Neural cell (in vitro differentiated cells): ENCODE results near the gene MSMP. TPM values are rescaled to one million over a fixed set of nuclear protein-coding genes. Genes with fewer than 3 reads are reported as not detected.

Experiments
- H2AFZ ChIP-seq: fragments of 200-600, 300-800 bp; sonication (generic), shearing (Covaris generic); 2 replicates; pipeline ENCODE4 v1.6.0; 2014; ENCODE audit warnings: low read depth, mild to moderate bottlenecking, antibody characterized with exemption, low read length, moderate library complexity
- H3F3A ChIP-seq: fragments of 200-600 bp; shearing (Covaris generic); 2 replicates; pipeline ENCODE4 v1.6.1; 2016; ENCODE audit warnings: mild to moderate bottlenecking, moderate library complexity, mixed read lengths, antibody characterized with exemption, low read length; ENCODE audit not compliant: insufficient read depth, poor library complexity, severe bottlenecking
- H3K27ac ChIP-seq: fragments of 200-600, 300-800 bp; sonication (generic), shearing (Covaris generic); 2 replicates; pipeline ENCODE4 v1.5.1; 2014; ENCODE audit warnings: mild to moderate bottlenecking, low read length, moderate library complexity
- H3K27me3 ChIP-seq: fragments of 300-800, 200-600 bp; sonication (generic), shearing (Covaris generic); 2 replicates; pipeline ENCODE4 v1.6.0; 2014; ENCODE audit warnings: mild to moderate bottlenecking, low read depth, low read length, moderate library complexity; ENCODE audit not compliant: insufficient read depth
- H3K36me3 ChIP-seq: fragments of 300-800, 200-600 bp; sonication (generic), shearing (Covaris generic); 2 replicates; pipeline ENCODE4 v1.5.1; 2014; ENCODE audit warnings: mild to moderate bottlenecking, antibody characterized with exemption, low read length, moderate library complexity; ENCODE audit not compliant: insufficient read depth
- H3K4me2 ChIP-seq: fragments of 300-800, 200-600 bp; sonication (generic), shearing (Covaris generic); 2 replicates; pipeline ENCODE4 v1.6.0; 2014; ENCODE audit warnings: mild to moderate bottlenecking, low read length
- H3K4me3 ChIP-seq: fragments of 300-800, 200-600 bp; sonication (generic), shearing (Covaris generic); 2 replicates; pipeline ENCODE4 v1.5.1; 2014; ENCODE audit warnings: mild to moderate bottlenecking, low read length, moderate library complexity
- H3K79me2 ChIP-seq: fragments of 200-600 bp; shearing (Covaris generic); replicated peaks from 2 replicates; pipeline ENCODE4 v1.6.0; 2014; ENCODE audit warnings: mild to moderate bottlenecking, low read length, moderate library complexity; ENCODE audit not compliant: insufficient read depth
- H3K9ac ChIP-seq: fragments of 300-800, 200-600 bp; sonication (generic), shearing (Covaris generic); 2 replicates; pipeline ENCODE4 v1.6.1; 2016; ENCODE audit warnings: mild to moderate bottlenecking, low read length, mixed read lengths
- H3K9me2 ChIP-seq: fragments of 200-600 bp; shearing (Covaris generic); 2 replicates; pipeline ENCODE4 v1.6.1; 2016; ENCODE audit warnings: mild to moderate bottlenecking, low read length, mixed read lengths; ENCODE audit not compliant: insufficient read depth
- H3K9me3 ChIP-seq: fragments of 200-600, 300-800 bp; sonication (generic), shearing (Covaris generic); 2 replicates; pipeline ENCODE4 v1.6.1; 2016; ENCODE audit warnings: mild to moderate bottlenecking, mixed run types, low read length, moderate library complexity, mixed read lengths
- H4K20me1 ChIP-seq: fragments of 200-600 bp; shearing (Covaris generic); 2 replicates; pipeline ENCODE4 v1.6.1; 2016; ENCODE audit warnings: mild to moderate bottlenecking, mixed run types; ENCODE audit not compliant: insufficient read depth
- CTCF ChIP-seq: fragments of 450-650 bp; IDR thresholded peaks from 2 replicates; pipeline ENCODE4 v1.5.1; 2014; ENCODE audit warnings: antibody characterized with exemption, mild to moderate bottlenecking, moderate library complexity; ENCODE audit not compliant: poor library complexity, severe bottlenecking
- EP300 ChIP-seq: fragments of 450-650 bp; conservative IDR thresholded peaks from 2 replicates; pipeline ENCODE4 v1.6.1; 2014; ENCODE audit warnings: antibody characterized with exemption, mild to moderate bottlenecking, moderate library complexity; ENCODE audit not compliant: poor library complexity, severe bottlenecking
- EZH2 ChIP-seq: fragments of 200-600, 300-800 bp; shearing (Covaris generic), sonication (generic); IDR thresholded peaks from 2 replicates; pipeline ENCODE4 v1.6.1; 2014; ENCODE audit warnings: antibody characterized with exemption, low read length, borderline replicate concordance, mild to moderate bottlenecking; ENCODE audit not compliant: insufficient read depth, poor library complexity, severe bottlenecking
- MXI1 ChIP-seq: fragments of 450-650 bp; conservative IDR thresholded peaks from 2 replicates; pipeline ENCODE4 v1.6.1; 2014; ENCODE audit warnings: antibody characterized with exemption, mild to moderate bottlenecking; ENCODE audit not compliant: poor library complexity, severe bottlenecking
- POLR2AphosphoS5 ChIP-seq: IDR thresholded peaks from 2 replicates; pipeline ENCODE4 v1.6.1; 2012
- RAD21 ChIP-seq: fragments of 450-650 bp; conservative IDR thresholded peaks from 2 replicates; pipeline ENCODE4 v1.6.1; 2014; ENCODE audit warnings: antibody characterized with exemption, mild to moderate bottlenecking, moderate library complexity
- REST ChIP-seq: IDR thresholded peaks from 2 replicates; pipeline ENCODE4 v1.6.1; 2012; ENCODE audit warnings: borderline replicate concordance
- SMC3 ChIP-seq: fragments of 450-650 bp; conservative IDR thresholded peaks from 2 replicates; pipeline ENCODE4 v1.6.1; 2014; ENCODE audit warnings: antibody characterized with exemption, mild to moderate bottlenecking, moderate library complexity; ENCODE audit not compliant: poor library complexity
- TAF1 ChIP-seq: IDR thresholded peaks from 2 replicates; pipeline ENCODE4 v1.6.1; 2012; ENCODE audit warnings: low read depth
- polyA plus RNA-seq: library from polyadenylated mRNA; depleted of rRNA; stranded (reverse); fragments of >200 nt; gene quantifications from 2 replicates; pipeline ENCODE4 v1.2.3, GENCODE V29; 2014

MSMP gene
- polyA plus RNA-seq, 1 donor from 2014 or later, result not detected

- Histone ChIP-seq H3K9me3 (no peaks in the 10 kb centered on the region), H3K4me2 (no peak overlapping the region), H3K79me2 (peaks cover 5% of the 10 kb centered on the region), H3F3A (no peaks in the 10 kb centered on the region), H3K9ac (no peak overlapping the region), H3K36me3 (no peaks in the 10 kb centered on the region), H2AFZ (no peak overlapping the region), H3K27me3 (no peaks in the 10 kb centered on the region), H3K4me3 (no peak overlapping the region), H4K20me1 (no peaks in the 10 kb centered on the region), H3K27ac (no peak overlapping the region), H3K9me2 (no peaks in the 10 kb centered on the region)
- TF ChIP-seq RAD21, result no peak
- no peak for TF ChIP-seq REST
- TF ChIP-seq CTCF, result no peak
- TF ChIP-seq SMC3, result no peak
- TF ChIP-seq EZH2, result no peak
- TF ChIP-seq POLR2AphosphoS5, result no peak
- TF ChIP-seq TAF1, result no peak
- TF ChIP-seq MXI1, result no peak
- TF ChIP-seq EP300, result no peak
These were observed 30.2 kb downstream of the MSMP start for GRCh38 chr9:35723908-35724307.

- TF ChIP-seq TAF1, result no peak
- no peak for TF ChIP-seq POLR2AphosphoS5
- no peak for TF ChIP-seq RAD21
- TF ChIP-seq EZH2, result no peak
- TF ChIP-seq REST, result no peak
- no peak for TF ChIP-seq MXI1
- no peak for TF ChIP-seq SMC3
- TF ChIP-seq CTCF, result no peak
- TF ChIP-seq EP300, result no peak
- no peaks in the 10 kb centered on the region for H3K27me3 ChIP-seq
- H4K20me1 ChIP-seq, result no peaks in the 10 kb centered on the region
- H3K36me3 ChIP-seq, result no peaks in the 10 kb centered on the region
- no peaks in the 10 kb centered on the region for H3K9me2 ChIP-seq
- no peaks in the 10 kb centered on the region for H3F3A ChIP-seq
- H3K4me3 ChIP-seq, result no peak overlapping the region
- H3K79me2 ChIP-seq, result peaks cover 1% of the 10 kb centered on the region
- H3K9ac ChIP-seq, result no peak overlapping the region
- H3K9me3 ChIP-seq, result no peaks in the 10 kb centered on the region
- no peak overlapping the region for H2AFZ ChIP-seq
- no peak overlapping the region for H3K4me2 ChIP-seq
- H3K27ac ChIP-seq, result no peak overlapping the region
These were observed 30.6 kb downstream of the MSMP start for GRCh38 chr9:35723426-35723825.
